Brain microvascular endothelial cell (primary cell): ENCODE measurements around the gene TIAM2.
"Not testable (repeated sequence)": the region's sequence is repeated elsewhere in the genome, so short reads cannot be mapped to it uniquely, and the experiment has no call there.

Experiments
- DNase-seq: peaks from one replicate; pipeline ENCODE4 v3.0.0-alpha.2; 2020
- H3K27ac ChIP-seq: fragments of 250-450 bp; sonication (Bioruptor Pico); 2 replicates; pipeline ENCODE4 v1.5.1; 2020; ENCODE audit warnings: mild to moderate bottlenecking, moderate library complexity
- H3K27me3 ChIP-seq: fragments of 250-450 bp; sonication (Bioruptor Pico); replicated peaks from 2 replicates; pipeline ENCODE4 v1.5.1; 2020; ENCODE audit warnings: mild to moderate bottlenecking
- H3K36me3 ChIP-seq: fragments of 250-450 bp; sonication (Bioruptor Pico); replicated peaks from 2 replicates; pipeline ENCODE4 v1.5.1; 2020; ENCODE audit warnings: mild to moderate bottlenecking
- H3K4me3 ChIP-seq: 2 replicates; pipeline ENCODE4 v1.5.1; 2011; ENCODE audit warnings: low read depth, mild to moderate bottlenecking, control low read depth, low read length, moderate library complexity
- in situ Hi-C: cut with HindIII; loops from 2 replicates; pipeline ENCODE4 v1.10.0; 2017; ENCODE audit warnings: low sequenced_read_pairs, low pct_ligation_motif_present
- TF ChIP-seq, protein P1 (sequence below): IDR thresholded peaks from 2 replicates; pipeline ENCODE4 v1.5.1; 2011; ENCODE audit warnings: low read depth, mild to moderate bottlenecking, moderate library complexity, low read length, control low read depth, inconsistent platforms; ENCODE audit errors: missing control alignments

TIAM2 gene

DNA sequence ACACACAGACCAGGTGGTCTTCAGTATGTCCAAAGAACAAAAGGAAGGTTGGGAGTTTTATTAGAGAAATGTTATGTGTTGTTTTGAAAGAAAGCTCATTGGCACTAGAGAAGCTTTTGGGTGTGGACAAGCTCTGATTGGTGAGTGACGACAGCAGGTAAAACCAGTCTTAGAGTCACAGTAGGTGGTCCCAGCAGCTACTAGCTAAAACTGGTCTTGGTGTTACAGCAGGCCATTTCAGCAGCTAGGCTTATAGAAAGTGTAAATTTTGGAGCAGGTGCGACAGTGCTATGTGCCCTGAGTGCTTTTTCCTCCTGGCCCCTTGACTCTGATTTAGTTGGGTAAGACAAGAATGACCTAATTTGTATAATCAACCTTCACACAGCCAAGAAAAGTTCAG lies 272.3 kb downstream of the TIAM2 start:
- in situ Hi-C loops, result loop anchor here (25.0 kb wide), 1 partner anchor 330 kb away; no protein-coding TSS in a partner anchor
- no peak for DNase-seq
- TF ChIP-seq, protein P1, sequence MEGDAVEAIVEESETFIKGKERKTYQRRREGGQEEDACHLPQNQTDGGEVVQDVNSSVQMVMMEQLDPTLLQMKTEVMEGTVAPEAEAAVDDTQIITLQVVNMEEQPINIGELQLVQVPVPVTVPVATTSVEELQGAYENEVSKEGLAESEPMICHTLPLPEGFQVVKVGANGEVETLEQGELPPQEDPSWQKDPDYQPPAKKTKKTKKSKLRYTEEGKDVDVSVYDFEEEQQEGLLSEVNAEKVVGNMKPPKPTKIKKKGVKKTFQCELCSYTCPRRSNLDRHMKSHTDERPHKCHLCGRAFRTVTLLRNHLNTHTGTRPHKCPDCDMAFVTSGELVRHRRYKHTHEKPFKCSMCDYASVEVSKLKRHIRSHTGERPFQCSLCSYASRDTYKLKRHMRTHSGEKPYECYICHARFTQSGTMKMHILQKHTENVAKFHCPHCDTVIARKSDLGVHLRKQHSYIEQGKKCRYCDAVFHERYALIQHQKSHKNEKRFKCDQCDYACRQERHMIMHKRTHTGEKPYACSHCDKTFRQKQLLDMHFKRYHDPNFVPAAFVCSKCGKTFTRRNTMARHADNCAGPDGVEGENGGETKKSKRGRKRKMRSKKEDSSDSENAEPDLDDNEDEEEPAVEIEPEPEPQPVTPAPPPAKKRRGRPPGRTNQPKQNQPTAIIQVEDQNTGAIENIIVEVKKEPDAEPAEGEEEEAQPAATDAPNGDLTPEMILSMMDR, result no peak
- Histone ChIP-seq H3K27me3 (no peaks in the 10 kb centered on the region), H3K27ac (no peak overlapping the region), H3K4me3 (no peak overlapping the region), H3K36me3 (peaks cover 4% of the 10 kb centered on the region)

DNA sequence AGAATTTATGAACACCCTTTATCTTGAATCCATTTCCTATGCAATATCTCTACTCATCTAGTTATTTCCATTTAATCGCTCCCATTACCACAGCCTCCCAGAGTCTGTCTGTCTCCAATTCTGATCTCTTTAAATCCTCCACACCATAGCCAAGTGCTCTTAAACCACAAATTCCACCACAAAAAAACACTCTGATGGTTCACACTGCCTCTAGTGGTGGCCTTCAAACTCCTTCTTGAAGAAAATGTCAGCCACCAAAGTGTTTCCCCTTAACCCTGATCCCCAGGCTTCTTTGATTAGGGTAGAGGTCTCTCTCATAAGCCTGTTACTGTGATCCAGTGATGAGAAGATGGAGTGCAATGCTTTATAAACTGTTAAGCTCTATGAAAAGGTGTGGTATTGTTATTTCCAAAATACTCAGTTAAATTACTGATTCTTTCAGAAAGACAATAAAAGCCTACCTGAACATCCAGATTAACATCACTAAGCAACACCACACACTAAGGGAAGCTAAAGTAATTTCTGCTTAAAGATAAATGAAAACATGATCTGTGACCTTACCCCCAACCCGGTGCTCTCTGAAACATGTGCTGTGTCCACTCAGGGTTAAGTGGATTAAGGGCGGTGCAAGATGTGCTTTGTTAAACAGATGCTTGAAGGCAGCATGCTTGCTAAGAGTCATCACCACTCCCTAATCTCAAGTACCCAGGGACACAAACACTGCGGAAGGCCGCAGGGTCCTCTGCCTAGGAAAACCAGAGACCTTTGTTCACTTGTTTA lies 273.2 kb downstream of the TIAM2 start:
- DNase-seq, result peak; percentile 40
- H3K27me3 ChIP-seq, H3K4me3 ChIP-seq, H3K27ac ChIP-seq, H3K36me3 ChIP-seq: not testable (repeated sequence)
- TF ChIP-seq, protein P1, result peak; percentile 84
- in situ Hi-C loops, result loop anchor here (25.0 kb wide), 1 partner anchor 331 kb away; no protein-coding TSS in a partner anchor

DNA sequence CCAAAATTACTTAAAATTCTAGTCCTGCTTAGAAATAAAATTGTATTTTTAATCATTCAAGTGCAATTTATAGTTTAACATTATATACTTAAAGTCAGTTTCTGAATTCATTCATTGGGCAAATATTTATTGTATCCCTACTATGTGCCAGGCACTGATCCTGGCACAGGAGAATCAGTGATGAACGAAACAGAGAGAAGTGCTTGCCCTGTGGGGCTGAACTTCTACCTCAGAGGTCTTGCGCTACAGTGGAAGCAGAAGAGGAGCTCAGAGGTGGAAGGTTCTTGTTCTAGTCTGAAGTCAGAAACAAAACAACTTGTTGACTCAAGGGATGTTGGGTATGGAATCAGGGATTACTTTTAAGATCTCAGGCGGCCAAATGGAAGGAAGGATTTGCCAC lies 274.6 kb downstream of the TIAM2 start:
- TF ChIP-seq, protein P1, result no peak
- DNase-seq, result no peak
- H3K27me3 ChIP-seq, result no peaks in the 10 kb centered on the region
- H3K36me3 ChIP-seq, result peaks cover 4% of the 10 kb centered on the region
- no peak overlapping the region for H3K4me3 ChIP-seq
- H3K27ac ChIP-seq, result no peak overlapping the region
- in situ Hi-C loops, result loop anchor here (25.0 kb wide), 1 partner anchor 332 kb away; no protein-coding TSS in a partner anchor

DNA sequence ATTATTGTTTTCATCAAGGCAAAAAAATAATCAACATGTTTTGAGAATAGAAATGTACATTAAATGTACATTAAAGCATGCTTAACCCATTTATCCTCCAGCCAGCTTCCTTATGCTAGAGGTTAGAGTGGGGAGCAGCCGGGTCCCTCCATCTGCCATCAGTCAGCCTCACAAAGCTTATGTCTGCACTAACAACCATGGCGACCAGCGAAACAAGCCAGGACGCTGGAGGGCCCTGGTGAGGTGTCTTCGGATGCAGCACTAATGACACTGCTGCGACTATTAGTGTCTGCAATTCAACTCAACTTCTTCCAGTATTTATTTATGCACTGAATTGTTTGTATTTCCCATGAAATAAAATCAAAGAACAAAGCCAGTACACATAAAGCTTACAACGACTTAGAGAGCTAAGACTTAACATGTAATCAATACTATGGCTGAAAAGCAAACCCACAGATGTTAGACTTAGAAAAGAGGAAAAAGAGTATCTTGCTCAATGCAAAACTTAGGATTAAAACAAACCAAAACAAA lies 275.5 kb downstream of the TIAM2 start:
- DNase-seq, result no peak
- Histone ChIP-seq H3K4me3 (no peak overlapping the region), H3K27me3 (no peaks in the 10 kb centered on the region), H3K27ac (no peak overlapping the region), H3K36me3 (peaks cover 4% of the 10 kb centered on the region)
- in situ Hi-C loops, result loop anchor here (25.0 kb wide), 1 partner anchor 333 kb away; no protein-coding TSS in a partner anchor
- TF ChIP-seq, protein P1, result no peak

DNA sequence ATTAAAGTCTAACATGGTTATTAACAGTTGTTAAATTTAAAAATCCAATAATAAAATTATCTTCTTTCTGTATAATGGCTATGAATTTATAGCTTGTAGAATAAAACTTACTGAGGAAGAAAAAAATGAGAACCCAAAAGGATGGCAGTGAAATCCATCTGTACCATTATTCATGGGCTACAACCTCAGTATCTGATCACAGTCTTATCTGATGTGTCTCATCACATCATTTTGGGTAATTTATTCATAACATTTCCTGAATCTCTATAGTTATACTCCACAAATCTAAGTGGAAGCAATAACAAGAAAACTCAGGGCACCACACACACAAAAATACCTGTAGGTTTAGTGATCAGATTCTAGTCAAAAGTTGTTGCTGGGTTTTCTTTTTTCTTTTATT lies 276.0 kb downstream of the TIAM2 start:
- Histone ChIP-seq H3K27ac (no peak overlapping the region), H3K36me3 (peaks cover 4% of the 10 kb centered on the region), H3K27me3 (no peaks in the 10 kb centered on the region), H3K4me3 (no peak overlapping the region)
- TF ChIP-seq, protein P1, result no peak
- in situ Hi-C loops, result loop anchor here (25.0 kb wide), 1 partner anchor 334 kb away; no protein-coding TSS in a partner anchor
- DNase-seq, result no peak
